Mammary epithelial cell (primary cell): ENCODE measurements around the gene WDR86.

Experiments
- EZH2 ChIP-seq: IDR thresholded peaks from 2 replicates; pipeline ENCODE4 v1.6.1; 2012; ENCODE audit warnings: low read length, inconsistent platforms, borderline replicate concordance
- TF ChIP-seq, protein P1 (sequence below), 2 donors: IDR thresholded peaks in 1 of 2; conservative IDR thresholded peaks in 1 of 2; 2 replicates each; pipeline ENCODE4 v1.5.1; 2011 to 2012; ENCODE audit warnings: inconsistent platforms in 2 of 2, low read length in 2 of 2, mild to moderate bottlenecking in 2 of 2, control low read depth in 1 of 2, low read depth in 1 of 2; ENCODE audit not compliant: insufficient read depth in 1 of 2; ENCODE audit errors: extremely low read depth in 1 of 2

- TF ChIP-seq, protein P1, sequence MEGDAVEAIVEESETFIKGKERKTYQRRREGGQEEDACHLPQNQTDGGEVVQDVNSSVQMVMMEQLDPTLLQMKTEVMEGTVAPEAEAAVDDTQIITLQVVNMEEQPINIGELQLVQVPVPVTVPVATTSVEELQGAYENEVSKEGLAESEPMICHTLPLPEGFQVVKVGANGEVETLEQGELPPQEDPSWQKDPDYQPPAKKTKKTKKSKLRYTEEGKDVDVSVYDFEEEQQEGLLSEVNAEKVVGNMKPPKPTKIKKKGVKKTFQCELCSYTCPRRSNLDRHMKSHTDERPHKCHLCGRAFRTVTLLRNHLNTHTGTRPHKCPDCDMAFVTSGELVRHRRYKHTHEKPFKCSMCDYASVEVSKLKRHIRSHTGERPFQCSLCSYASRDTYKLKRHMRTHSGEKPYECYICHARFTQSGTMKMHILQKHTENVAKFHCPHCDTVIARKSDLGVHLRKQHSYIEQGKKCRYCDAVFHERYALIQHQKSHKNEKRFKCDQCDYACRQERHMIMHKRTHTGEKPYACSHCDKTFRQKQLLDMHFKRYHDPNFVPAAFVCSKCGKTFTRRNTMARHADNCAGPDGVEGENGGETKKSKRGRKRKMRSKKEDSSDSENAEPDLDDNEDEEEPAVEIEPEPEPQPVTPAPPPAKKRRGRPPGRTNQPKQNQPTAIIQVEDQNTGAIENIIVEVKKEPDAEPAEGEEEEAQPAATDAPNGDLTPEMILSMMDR (conservative IDR thresholded peaks at IDR 0.05 in 1 of 2, IDR thresholded peaks at IDR 0.05 in 1 of 2; ENCODE audit: extremely low read depth in 1 of 2, insufficient read depth in 1 of 2, low read depth in 1 of 2, low read length in 2 of 2): no peak
- TF ChIP-seq EZH2: no peak
Measured at GRCh38 chr7:151452680-151453325, 43.0 kb upstream of the WDR86 start.
